OCI-LY7 (cell line): ENCODE data around the gene ACSS1. TPM values are rescaled to one million over a fixed set of nuclear protein-coding genes. Genes with fewer than 3 reads are reported as not detected.

Source experiments
- BruUV-seq: library from RNA; stranded (reverse); fragments of 400-500 nt; replicated peaks from 2 replicates; lab custom pipeline; 2021; lab: Mats Ljungman, UMichigan
- CTCF ChIA-PET: fragments of 300-600 bp; sonication (Branson Sonifier 250); formaldehyde crosslinking; loops from one replicate; lab custom pipeline; 2022; ENCODE audit warnings: antibody characterized with exemption; ENCODE audit not compliant: unreplicated experiment; lab: Charles Lee
- POLR2A ChIA-PET: fragments of 300-600 bp; sonication (Branson Sonifier 250); formaldehyde crosslinking; loops from one replicate; lab custom pipeline; 2022; ENCODE audit warnings: antibody characterized with exemption; lab: Charles Lee
- DNase-seq: peaks from one replicate; pipeline ENCODE4 v3.0.0-alpha.2; 2015; ENCODE audit warnings: low spot score
- H2AFZ ChIP-seq: fragments of 200-600 bp; sonication (generic), shearing (Covaris generic); 2 replicates; pipeline ENCODE4 v1.6.1; 2014; ENCODE audit warnings: mild to moderate bottlenecking, antibody characterized with exemption, low read length, moderate library complexity
- H3K27ac ChIP-seq: fragments of 200-600 bp; sonication (generic); 2 replicates; pipeline ENCODE4 v1.5.1; 2014; ENCODE audit warnings: mixed run types, low read depth, mild to moderate bottlenecking, moderate library complexity, low read length, inconsistent platforms; ENCODE audit not compliant: poor library complexity, severe bottlenecking
- H3K36me3 ChIP-seq: fragments of 200-600 bp; sonication (generic); 2 replicates; pipeline ENCODE4 v1.6.1; 2014; ENCODE audit warnings: mild to moderate bottlenecking, antibody characterized with exemption, low read length, moderate library complexity, mixed read lengths; ENCODE audit not compliant: insufficient read depth
- H3K4me1 ChIP-seq: fragments of 200-600 bp; sonication (generic); 2 replicates; pipeline ENCODE4 v1.5.1; 2014; ENCODE audit warnings: mild to moderate bottlenecking, low read length; ENCODE audit not compliant: insufficient read depth, poor library complexity, severe bottlenecking
- H3K4me2 ChIP-seq: fragments of 200-600 bp; sonication (generic); 2 replicates; pipeline ENCODE4 v1.6.1; 2014; ENCODE audit warnings: mild to moderate bottlenecking, low read length
- H3K4me3 ChIP-seq: fragments of 200-600 bp; sonication (generic); 2 replicates; pipeline ENCODE4 v1.5.1; 2014; ENCODE audit warnings: mild to moderate bottlenecking, low read depth, low read length; ENCODE audit not compliant: poor library complexity, severe bottlenecking
- H3K79me2 ChIP-seq: fragments of 200-600 bp; sonication (generic); 2 replicates; pipeline ENCODE4 v1.6.1; 2016; ENCODE audit warnings: low read depth, mild to moderate bottlenecking, low read length, moderate library complexity, mixed read lengths; ENCODE audit not compliant: insufficient read depth
- H3K9me2 ChIP-seq: fragments of 200-600 bp; sonication (generic); 2 replicates; pipeline ENCODE4 v1.6.1; 2016; ENCODE audit warnings: mild to moderate bottlenecking, low read length, mixed read lengths; ENCODE audit not compliant: insufficient read depth
- H3K9me3 ChIP-seq: fragments of 200-600 bp; sonication (generic); 2 replicates; pipeline ENCODE4 v1.6.1; 2014; ENCODE audit warnings: mild to moderate bottlenecking, mixed run types, low read length, mixed read lengths
- H4K20me1 ChIP-seq: fragments of 200-600 bp; sonication (generic); 2 replicates; pipeline ENCODE4 v1.6.1; 2014; ENCODE audit warnings: mild to moderate bottlenecking, antibody characterized with exemption, low read length, moderate library complexity, mixed read lengths; ENCODE audit not compliant: insufficient read depth
- EZH2phosphoT487 ChIP-seq: fragments of 200-600 bp; sonication (generic); IDR thresholded peaks from 2 replicates; pipeline ENCODE4 v1.6.1; 2018; ENCODE audit warnings: low read depth, borderline replicate concordance, mild to moderate bottlenecking, mixed run types, antibody characterized with exemption, low read length, moderate library complexity, mixed read lengths
- intact Hi-C: fragments of 100-400 bp; cut with micrococcal nuclease; formaldehyde crosslinking; loops from one replicate; pipeline ENCODE4 v1.10.0; 2022; ENCODE audit not compliant: unreplicated experiment
- total RNA-seq, 2 experiments: library from RNA; depleted of rRNA in 1 of 2; stranded (reverse); fragments of >200 nt in 1 of 2; shearing (Covaris generic) in 1 of 2; gene quantifications; 2 replicates each; pipeline ENCODE4 v1.2.3, GENCODE V29; 2014 to 2022
- TF ChIP-seq, protein P1 (sequence below): fragments of 200-600 bp; sonication (generic); conservative IDR thresholded peaks from 2 replicates; pipeline ENCODE4 v1.5.1; 2014; ENCODE audit warnings: mild to moderate bottlenecking, antibody characterized with exemption, low read length, moderate library complexity, mixed read lengths

The ACSS1 gene
- total RNA-seq, 2 experiments from 2014 or later = 0.35 to 0.40 TPM

DNA sequence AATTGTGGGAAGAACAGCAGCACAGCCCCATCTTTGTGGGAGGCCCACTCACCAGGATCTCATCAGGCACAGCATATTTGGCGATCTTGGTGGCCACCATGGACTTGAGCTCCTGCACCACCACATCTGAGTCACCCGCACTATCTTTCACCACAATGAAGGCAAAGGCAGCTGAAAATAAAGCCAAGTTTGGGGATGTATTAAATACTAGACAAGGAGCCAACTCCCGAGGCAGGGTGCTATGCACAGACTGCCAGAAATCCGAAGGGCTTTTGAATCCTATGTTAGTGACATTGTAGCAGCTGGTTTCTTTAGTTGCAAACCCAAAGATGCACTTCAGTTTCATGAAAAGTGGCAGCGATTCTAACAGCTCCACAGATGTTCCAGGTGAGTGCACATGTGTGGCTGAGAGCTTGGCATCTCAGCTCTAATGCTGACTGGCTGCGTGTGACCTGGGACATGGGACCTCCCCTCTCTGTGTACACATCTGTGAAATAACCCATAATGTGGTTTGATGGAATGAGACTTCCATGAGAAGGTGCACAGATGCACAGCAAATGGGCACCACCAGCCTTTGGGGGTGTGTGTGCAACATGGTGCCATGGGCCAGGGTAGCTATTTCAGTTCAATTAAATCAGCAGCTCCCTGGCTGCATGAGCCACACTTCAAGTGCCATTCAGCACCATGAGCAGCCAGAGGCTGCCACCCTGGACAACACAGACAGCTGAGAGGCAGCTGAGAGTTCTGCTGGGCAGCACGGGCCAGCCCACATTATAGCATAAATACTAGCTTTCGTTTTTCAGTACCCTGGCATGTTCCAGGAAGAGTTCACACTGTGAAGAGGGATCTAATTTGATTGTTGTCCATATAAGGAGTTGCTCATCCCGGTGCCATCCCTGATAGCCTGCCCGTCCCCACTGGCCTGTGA is 48.5 kb downstream of the ACSS1 start:
- intact Hi-C loops = no loop called here
- Histone ChIP-seq H3K27ac (no peak overlapping the region), H3K79me2 (no peaks in the 10 kb centered on the region), H3K4me1 (no peaks in the 10 kb centered on the region), H3K36me3 (no peaks in the 10 kb centered on the region), H4K20me1 (no peaks in the 10 kb centered on the region), H3K9me2 (no peaks in the 10 kb centered on the region), H2AFZ (no peak overlapping the region), H3K9me3 (no peaks in the 10 kb centered on the region), H3K4me2 (no peak overlapping the region), H3K4me3 (no peak overlapping the region)
- no TSS peak for BruUV-seq
- ChIA-PET POLR2A (interaction anchor here (1.4 kb wide), 1 partner anchor 10 kb away, joined by 5 read pairs; no protein-coding TSS in a partner anchor), CTCF (interaction anchor here (0.8 kb wide), 1 partner anchor 53 kb away, joined by 3 read pairs; no protein-coding TSS in a partner anchor)
- DNase-seq = no peak
- TF ChIP-seq EZH2phosphoT487 = no peak
- TF ChIP-seq, protein P1, sequence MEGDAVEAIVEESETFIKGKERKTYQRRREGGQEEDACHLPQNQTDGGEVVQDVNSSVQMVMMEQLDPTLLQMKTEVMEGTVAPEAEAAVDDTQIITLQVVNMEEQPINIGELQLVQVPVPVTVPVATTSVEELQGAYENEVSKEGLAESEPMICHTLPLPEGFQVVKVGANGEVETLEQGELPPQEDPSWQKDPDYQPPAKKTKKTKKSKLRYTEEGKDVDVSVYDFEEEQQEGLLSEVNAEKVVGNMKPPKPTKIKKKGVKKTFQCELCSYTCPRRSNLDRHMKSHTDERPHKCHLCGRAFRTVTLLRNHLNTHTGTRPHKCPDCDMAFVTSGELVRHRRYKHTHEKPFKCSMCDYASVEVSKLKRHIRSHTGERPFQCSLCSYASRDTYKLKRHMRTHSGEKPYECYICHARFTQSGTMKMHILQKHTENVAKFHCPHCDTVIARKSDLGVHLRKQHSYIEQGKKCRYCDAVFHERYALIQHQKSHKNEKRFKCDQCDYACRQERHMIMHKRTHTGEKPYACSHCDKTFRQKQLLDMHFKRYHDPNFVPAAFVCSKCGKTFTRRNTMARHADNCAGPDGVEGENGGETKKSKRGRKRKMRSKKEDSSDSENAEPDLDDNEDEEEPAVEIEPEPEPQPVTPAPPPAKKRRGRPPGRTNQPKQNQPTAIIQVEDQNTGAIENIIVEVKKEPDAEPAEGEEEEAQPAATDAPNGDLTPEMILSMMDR = no peak

DNA sequence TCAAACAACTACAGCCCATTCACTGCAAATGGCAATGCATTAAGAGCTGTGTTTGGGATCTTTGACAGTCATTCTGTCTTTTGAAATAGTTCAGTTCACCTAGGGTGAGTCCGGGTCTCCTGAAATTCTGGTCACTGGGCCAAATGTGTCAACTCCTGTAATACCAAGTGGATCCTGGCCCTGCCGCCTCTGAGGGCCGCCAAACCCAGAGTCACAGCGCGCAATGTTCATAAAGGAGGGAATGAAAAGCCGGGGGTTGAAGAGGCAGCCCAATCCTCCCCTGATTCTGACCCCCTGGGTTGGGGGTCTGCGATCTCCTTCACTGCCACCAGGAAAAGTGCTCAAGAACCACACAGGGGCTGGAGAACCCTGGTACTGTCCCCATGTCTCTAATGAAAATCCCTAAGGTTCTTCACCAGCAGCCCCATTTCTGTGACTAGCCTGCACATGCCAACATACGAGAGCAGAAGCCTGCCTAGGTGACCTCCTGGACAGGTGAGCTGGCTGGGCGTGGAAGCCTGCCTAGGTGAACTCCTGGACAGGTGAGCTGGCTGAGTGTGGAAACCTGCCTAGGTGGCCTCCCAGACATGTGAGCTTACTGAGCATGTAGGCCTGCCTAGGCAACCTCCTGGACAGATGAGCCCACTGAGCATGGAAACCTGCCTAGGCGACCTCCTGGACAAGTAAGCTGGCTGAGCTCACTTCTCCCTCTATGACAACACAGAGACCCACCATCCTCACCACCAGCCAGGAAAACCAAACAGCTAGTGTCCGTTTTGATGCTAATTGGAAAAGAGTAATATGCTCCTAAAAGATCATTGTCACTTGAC is 49.3 kb downstream of the ACSS1 start:
- Histone ChIP-seq H3K9me3 (no peaks in the 10 kb centered on the region), H3K79me2 (no peaks in the 10 kb centered on the region), H3K4me2 (no peak overlapping the region), H2AFZ (no peak overlapping the region), H3K9me2 (no peaks in the 10 kb centered on the region), H3K4me3 (no peak overlapping the region), H4K20me1 (no peaks in the 10 kb centered on the region), H3K4me1 (no peaks in the 10 kb centered on the region), H3K27ac (no peak overlapping the region), H3K36me3 (no peaks in the 10 kb centered on the region)
- intact Hi-C loops = no loop called here
- ChIA-PET POLR2A (interaction anchor here (1.4 kb wide), 1 partner anchor 10 kb away, joined by 5 read pairs; no protein-coding TSS in a partner anchor), CTCF (interaction anchor here (0.8 kb wide), 1 partner anchor 54 kb away, joined by 3 read pairs; no protein-coding TSS in a partner anchor)
- DNase-seq = no peak
- no TSS peak for BruUV-seq
- TF ChIP-seq, protein P1 = no peak
- no peak for TF ChIP-seq EZH2phosphoT487
